ENCODE results near the gene CAV1. TPM values are rescaled to one million over a fixed set of nuclear protein-coding genes. Genes with fewer than 3 reads are reported as not detected.

Gene CAV1
- total RNA-seq, 3 donors from 2014 or later (not counting 1 experiment from before 2014, with no cell fraction given): not detected

- no peaks in the 10 kb centered on the region for H3K4me1 Mint-ChIP-seq
- no peak overlapping the region for H3K4me3 Mint-ChIP-seq
- no peaks in the 10 kb centered on the region for H3K9me3 Mint-ChIP-seq
- Histone ChIP-seq H3K4me1 (ENCODE audit: control insufficient read depth, insufficient read depth, low read length) (no peaks in the 10 kb centered on the region), H3K36me3 (ENCODE audit: control insufficient read depth, insufficient read depth, low read length) (no peaks in the 10 kb centered on the region), H3K27ac (ENCODE audit: low read length) (no peak overlapping the region), H3K4me3 (ENCODE audit: low read length) (no peak overlapping the region), H3K27me3 (ENCODE audit: control insufficient read depth, insufficient read depth, low read length) (no peaks in the 10 kb centered on the region), H3K9me3 (ENCODE audit: control insufficient read depth, insufficient read depth, low read length) (no peaks in the 10 kb centered on the region)
- WGBS (ENCODE audit: insufficient coverage): 89% methylated on average over 1 of the region's 3 CpGs
- H3K27ac Mint-ChIP-seq: no peak overlapping the region
- ATAC-seq (no peak), DNase-seq (no peak)
- no peaks in the 10 kb centered on the region for H3K36me3 Mint-ChIP-seq
- H3K27me3 Mint-ChIP-seq (ENCODE audit: low read depth in 2 of 2): peaks cover 14 to 36% of the 10 kb centered on the region in 2 donors
- intact Hi-C loops (cut with micrococcal nuclease): no loop called here
- no peak for TF ChIP-seq CTCF (IDR thresholded peaks at IDR 0.05)
Observed at GRCh38 chr7:116491887-116492653, 32.8 kb upstream of the CAV1 start.

- H3K36me3 Mint-ChIP-seq: no peaks in the 10 kb centered on the region
Observed at GRCh38 chr7:116492654-116493109, 32.2 kb upstream of the CAV1 start.

GRCh38 chr7:116493449-116493848, 31.4 kb upstream of the CAV1 start:
- no CpG with 5 or more reads among the region's 1 CpG for WGBS (ENCODE audit: insufficient coverage)
- DNase-seq (no peak), ATAC-seq (no peak)
- H3K4me3 Mint-ChIP-seq: no peak overlapping the region
- intact Hi-C loops (cut with micrococcal nuclease): no loop called here
- H3K27me3 ChIP-seq (ENCODE audit: control insufficient read depth, insufficient read depth, low read length): peaks cover 3% of the 10 kb centered on the region
- no peak for TF ChIP-seq CTCF (IDR thresholded peaks at IDR 0.05)
- peaks cover 21 to 43% of the 10 kb centered on the region in 2 donors for H3K27me3 Mint-ChIP-seq (ENCODE audit: low read depth in 2 of 2)
- H3K27ac ChIP-seq (ENCODE audit: low read length): no peak overlapping the region
- H3K4me3 ChIP-seq (ENCODE audit: low read length): no peak overlapping the region
- H3K9me3 Mint-ChIP-seq: no peaks in the 10 kb centered on the region
- no peak overlapping the region for H3K27ac Mint-ChIP-seq
- H3K4me1 ChIP-seq (ENCODE audit: control insufficient read depth, insufficient read depth, low read length): no peaks in the 10 kb centered on the region
- H3K4me1 Mint-ChIP-seq: no peaks in the 10 kb centered on the region
- no peaks in the 10 kb centered on the region for H3K36me3 Mint-ChIP-seq
- H3K36me3 ChIP-seq (ENCODE audit: control insufficient read depth, insufficient read depth, low read length): no peaks in the 10 kb centered on the region
- no peaks in the 10 kb centered on the region for H3K9me3 ChIP-seq (ENCODE audit: control insufficient read depth, insufficient read depth, low read length)

More at GRCh38 chr7:116492654-116493109, 32.2 kb upstream of the CAV1 start:
- no peaks in the 10 kb centered on the region for H3K27me3 ChIP-seq (ENCODE audit: control insufficient read depth, insufficient read depth, low read length)
- no peaks in the 10 kb centered on the region for H3K4me1 ChIP-seq (ENCODE audit: control insufficient read depth, insufficient read depth, low read length)
- no peak overlapping the region for H3K4me3 ChIP-seq (ENCODE audit: low read length)
- ATAC-seq: no peak
- H3K9me3 ChIP-seq (ENCODE audit: control insufficient read depth, insufficient read depth, low read length): no peaks in the 10 kb centered on the region
- no peaks in the 10 kb centered on the region for H3K4me1 Mint-ChIP-seq
- no peak for DNase-seq
- no peak overlapping the region for H3K27ac ChIP-seq (ENCODE audit: low read length)
- TF ChIP-seq CTCF (IDR thresholded peaks at IDR 0.05): no peak
- no peak overlapping the region for H3K4me3 Mint-ChIP-seq
- no peak overlapping the region for H3K27ac Mint-ChIP-seq
- H3K36me3 ChIP-seq (ENCODE audit: control insufficient read depth, insufficient read depth, low read length): no peaks in the 10 kb centered on the region
- intact Hi-C loops (cut with micrococcal nuclease): no loop called here
- peaks cover 15 to 36% of the 10 kb centered on the region in 2 donors for H3K27me3 Mint-ChIP-seq (ENCODE audit: low read depth in 2 of 2)
- WGBS (ENCODE audit: insufficient coverage): 100% methylated on average over 1 of the region's 3 CpGs
- H3K9me3 Mint-ChIP-seq: no peaks in the 10 kb centered on the region

Data from natural killer cell (primary cell).